ENCODE measurements around the gene KCNQ5.
A peak's percentile ranks its signal among the peaks of the same experiment; 100 is the strongest.

KCNQ5 gene

GRCh38 chr6:73200247-73200646 lies 578.4 kb downstream of the KCNQ5 start:
- no peak for DNase-seq (ENCODE audit: low read depth)
- no peak for TF ChIP-seq CTCF (IDR thresholded peaks at IDR 0.05; ENCODE audit: insufficient read depth, low read depth, low read length, missing control alignments)
- H3K4me3 ChIP-seq (ENCODE audit: low read length), result no peak overlapping the region

- no peak for DNase-seq (ENCODE audit: low read depth)
- no peak overlapping the region for H3K4me3 ChIP-seq (ENCODE audit: low read length)
- TF ChIP-seq CTCF (IDR thresholded peaks at IDR 0.05; ENCODE audit: insufficient read depth, low read depth, low read length, missing control alignments), result no peak
Observed at GRCh38 chr6:73200735-73201134, 578.9 kb downstream of the KCNQ5 start.

GRCh38 chr6:73203098-73203497 lies 581.2 kb downstream of the KCNQ5 start:
- peak; percentile 40 for DNase-seq (ENCODE audit: low read depth)
- no peak overlapping the region for H3K4me3 ChIP-seq (ENCODE audit: low read length)
- no peak for TF ChIP-seq CTCF (IDR thresholded peaks at IDR 0.05; ENCODE audit: insufficient read depth, low read depth, low read length, missing control alignments)

- H3K4me3 ChIP-seq (ENCODE audit: low read length), result no peak overlapping the region
- TF ChIP-seq CTCF (IDR thresholded peaks at IDR 0.05; ENCODE audit: insufficient read depth, low read depth, low read length, missing control alignments), result no peak
- DNase-seq (ENCODE audit: low read depth), result no peak
Observed at GRCh38 chr6:73204252-73204651, 582.4 kb downstream of the KCNQ5 start.

- TF ChIP-seq CTCF (IDR thresholded peaks at IDR 0.05; ENCODE audit: insufficient read depth, low read depth, low read length, missing control alignments), result no peak
- no peak overlapping the region for H3K4me3 ChIP-seq (ENCODE audit: low read length)
- peak; percentile 27 for DNase-seq (ENCODE audit: low read depth)
Observed at GRCh38 chr6:73207221-73207837, 585.5 kb downstream of the KCNQ5 start.

GRCh38 chr6:73209117-73209516 lies 587.3 kb downstream of the KCNQ5 start:
- no peak overlapping the region for H3K4me3 ChIP-seq (ENCODE audit: low read length)
- TF ChIP-seq CTCF (IDR thresholded peaks at IDR 0.05; ENCODE audit: insufficient read depth, low read depth, low read length, missing control alignments), result no peak
- no peak for DNase-seq (ENCODE audit: low read depth)

- no peak overlapping the region for H3K4me3 ChIP-seq (ENCODE audit: low read length)
- TF ChIP-seq CTCF (IDR thresholded peaks at IDR 0.05; ENCODE audit: insufficient read depth, low read depth, low read length, missing control alignments), result no peak
- no peak for DNase-seq (ENCODE audit: low read depth)
Observed at GRCh38 chr6:73216859-73217258, 595.0 kb downstream of the KCNQ5 start.

Measured in epithelial cell of esophagus (primary cell).